B cell (primary cell): ENCODE data around the gene SDF2L1. TPM values are rescaled to one million over a fixed set of nuclear protein-coding genes. Genes with fewer than 3 reads are reported as not detected.

Experiments
- ATAC-seq: fragments of 200-7000 bp; cut with Tn5 transposase; one replicate; pipeline ENCODE4 v1.10.0; 2021; ENCODE audit warnings: low read depth, mild to moderate bottlenecking, moderate number of reproducible peaks, moderate library complexity
- CTCF ChIA-PET: fragments of 350-600 bp; sonication (Branson Sonifier 250); formaldehyde crosslinking; loops from one replicate; lab custom pipeline; 2021; ENCODE audit warnings: antibody characterized with exemption, inconsistent platforms; lab: Charles Lee
- POLR2A ChIA-PET: fragments of 350-600 bp; sonication (Branson Sonifier 250); formaldehyde crosslinking; loops from one replicate; lab custom pipeline; 2021; ENCODE audit warnings: antibody characterized with exemption; lab: Charles Lee
- DNase-seq: peaks from one replicate; pipeline ENCODE4 v3.0.0; 2013
- H2AFZ ChIP-seq: 2 replicates; pipeline ENCODE4 v1.6.1; 2012; ENCODE audit warnings: mild to moderate bottlenecking, low read depth, low read length; ENCODE audit not compliant: insufficient read depth, poor library complexity, severe bottlenecking
- H3K27ac ChIP-seq, 2 donors: 1 replicate in 1 of 2; 2 replicates in 1 of 2; pipeline ENCODE4 v1.5.1; 2012 to 2013; ENCODE audit warnings: low read length in 2 of 2, mild to moderate bottlenecking in 2 of 2, moderate library complexity in 1 of 2
- H3K27me3 ChIP-seq, 4 experiments: fragments of 200-600 bp in 1 of 4; sonication (generic) in 1 of 4; replicated peaks in 1 of 4; 1 replicate in 2 of 4; 2 replicates in 2 of 4; pipeline versions ENCODE4 v1.6.1 to v1.7.0; 2013 to 2016; ENCODE audit warnings: low read length in 3 of 4, mild to moderate bottlenecking in 2 of 4, mixed read lengths in 1 of 4, moderate library complexity in 1 of 4; ENCODE audit not compliant: insufficient read depth in 4 of 4, control insufficient read depth in 3 of 4; ENCODE audit errors: control extremely low read depth in 1 of 4
- H3K36me3 ChIP-seq, 2 experiments: replicated peaks in 1 of 2; 1 replicate in 1 of 2; 2 replicates in 1 of 2; pipeline versions ENCODE4 v1.6.1 to v1.7.1; 2013; ENCODE audit warnings: low read length in 1 of 2; ENCODE audit not compliant: insufficient read depth in 2 of 2, control insufficient read depth in 1 of 2; ENCODE audit errors: control extremely low read depth in 1 of 2, extremely low read depth in 1 of 2
- H3K4me1 ChIP-seq, 2 donors: fragments of 200-600 bp in 1 of 2; sonication (generic) in 1 of 2; 1 replicate in 1 of 2; 2 replicates in 1 of 2; pipeline versions ENCODE4 v1.5.1 to v1.6.1; 2013 to 2017; ENCODE audit warnings: low read length in 2 of 2; ENCODE audit not compliant: control insufficient read depth in 2 of 2, insufficient read depth in 2 of 2
- H3K4me2 ChIP-seq: replicated peaks from 2 replicates; pipeline ENCODE3; 2012; ENCODE audit warnings: mild to moderate bottlenecking, low read depth, low read length; ENCODE audit not compliant: poor library complexity, severe bottlenecking
- H3K4me3 ChIP-seq, 5 experiments: fragments of 200-600 bp in 1 of 5; sonication (generic) in 1 of 5; 1 replicate in 3 of 5; 2 replicates in 2 of 5; pipeline versions ENCODE4 v1.5.1 to v1.7.0; 2011 to 2016; ENCODE audit warnings: low read length in 4 of 5, mild to moderate bottlenecking in 4 of 5, low read depth in 2 of 5, control low read depth in 1 of 5, moderate library complexity in 1 of 5; ENCODE audit not compliant: insufficient read depth in 1 of 5; ENCODE audit errors: control extremely low read depth in 1 of 5, extremely low read depth in 1 of 5
- H3K79me2 ChIP-seq: fragments of 200-600 bp; sonication (generic); one replicate; pipeline ENCODE4 v1.6.0; 2016; ENCODE audit warnings: low read length; ENCODE audit not compliant: control insufficient read depth, insufficient read depth
- H3K9ac ChIP-seq: fragments of 200-600 bp; sonication (generic); 2 replicates; pipeline ENCODE4 v1.6.1; 2017; ENCODE audit warnings: mild to moderate bottlenecking, low read length, moderate library complexity
- H3K9me3 ChIP-seq, 3 donors: one replicate each; pipeline versions ENCODE4 v1.6.1 to v1.7.1; 2013; ENCODE audit warnings: low read length in 2 of 3; ENCODE audit not compliant: control insufficient read depth in 2 of 3, insufficient read depth in 1 of 3; ENCODE audit errors: control extremely low read depth in 1 of 3
- H4K20me1 ChIP-seq: 2 replicates; pipeline ENCODE4 v1.6.0; 2012; ENCODE audit warnings: mild to moderate bottlenecking, low read length; ENCODE audit not compliant: insufficient read depth, control insufficient read depth, poor library complexity, severe bottlenecking
- H3K27ac Mint-ChIP-seq: one replicate; pipeline ENCODE4 v1.8.0; 2021; ENCODE audit warnings: mixed read lengths
- H3K27me3 Mint-ChIP-seq: one replicate; pipeline ENCODE4 v1.8.0; 2021; ENCODE audit warnings: mixed read lengths
- H3K4me1 Mint-ChIP-seq: one replicate; pipeline ENCODE4 v1.8.0; 2021; ENCODE audit warnings: mixed read lengths
- H3K4me3 Mint-ChIP-seq: one replicate; pipeline ENCODE4 v1.8.0; 2021; ENCODE audit warnings: mixed read lengths
- H3K9me3 Mint-ChIP-seq: one replicate; pipeline ENCODE4 v1.8.0; 2022; ENCODE audit warnings: mixed read lengths; ENCODE audit not compliant: insufficient read depth
- CTCF ChIP-seq: fragments of 200-600 bp; IDR thresholded peaks from one replicate; pipeline ENCODE4 v1.8.0; 2022; ENCODE audit warnings: antibody characterized with exemption, mild to moderate bottlenecking
- EZH2 ChIP-seq: IDR thresholded peaks from 2 replicates; pipeline ENCODE4 v1.6.1; 2012; ENCODE audit warnings: borderline replicate concordance, low read depth, mild to moderate bottlenecking, moderate library complexity, low read length; ENCODE audit not compliant: insufficient read depth, poor library complexity, severe bottlenecking
- WGBS: methylation state at CpG from one replicate; pipeline ENCODE4 v1.1.5; 2013; ENCODE audit warnings: missing lambda C conversion rate; ENCODE audit not compliant: insufficient coverage; 5-methylcytosine and 5-hydroxymethylcytosine counted together
- intact Hi-C: fragments of 100-400 bp; cut with micrococcal nuclease; formaldehyde crosslinking; loops from one replicate; pipeline ENCODE4 v1.10.0; 2022
- polyA plus RNA-seq: library from polyadenylated mRNA; depleted of rRNA; stranded (reverse); fragments of >200 nt; gene quantifications from 2 replicates; pipeline ENCODE4 v1.2.3, GENCODE V29; 2012
- total RNA-seq, 2 donors: library from RNA; stranded (reverse); fragments of 120-200 nt in 1 of 2; gene quantifications; 1 replicate in 1 of 2; 2 replicates in 1 of 2; pipeline versions ENCODE4 v1.2.3 to v1.2.4, GENCODE V29; 2013 to 2022

SDF2L1 gene
- total and polyA plus RNA-seq, 2 donors (not counting 1 experiment from before 2014, with no cell fraction given), result 15.2 to 23.5 TPM

- DNase-seq, result peak; percentile 13
- Mint-ChIP-seq H3K27ac (peak overlapping the region; percentile 69), H3K4me1 (peaks cover 44% of the 10 kb centered on the region), H3K9me3 (no peaks in the 10 kb centered on the region), H3K27me3 (no peaks in the 10 kb centered on the region), H3K4me3 (peak overlapping the region; percentile 41)
- no peak for TF ChIP-seq CTCF
- TF ChIP-seq EZH2, result no peak
- POLR2A ChIA-PET, result interaction anchor here (0.8 kb wide), 1 partner anchor 15 kb away, joined by 3 read pairs; the partner anchor contains the start of gene SDF2L1
- no peak for ATAC-seq
- no peak overlapping the region for H3K4me3 ChIP-seq
- peak overlapping the region in 1 of 2 donors; percentile 30 for H3K27ac ChIP-seq
- H3K4me1 ChIP-seq, result peaks cover 23 to 33% of the 10 kb centered on the region in 2 donors
- H2AFZ ChIP-seq, result no peak overlapping the region
- CTCF ChIA-PET, result interaction anchor here (3.8 to 11.1 kb wide), 2 partner anchors 10 to 17 kb away, joined by 21 to 168 read pairs; partner anchors contain the start of gene SDF2L1
- H3K79me2 ChIP-seq, result peaks cover 50% of the 10 kb centered on the region
- peaks cover 0 to 6% (median 0%) of the 10 kb centered on the region in 3 donors for H3K9me3 ChIP-seq
- WGBS, result 91% methylated on average over 9 of the region's 11 CpGs
- H3K9ac ChIP-seq, result no peak overlapping the region
- H3K4me2 ChIP-seq, result no peak overlapping the region
- intact Hi-C loops, result no loop called here
- no peaks in the 10 kb centered on the region for H3K27me3 ChIP-seq
- H3K36me3 ChIP-seq, result peaks cover 0 to 49% of the 10 kb centered on the region in 2 experiments
- H4K20me1 ChIP-seq, result peaks cover 80% of the 10 kb centered on the region
Measured at GRCh38 chr22:21626735-21627469, 15.2 kb upstream of the SDF2L1 start.
